ENCODE results near the gene TRMO.

TRMO gene

GRCh38 chr9:97900738-97901565 lies 21.3 kb downstream of the TRMO start:
- peak; percentile 54 for DNase-seq

- DNase-seq: no peak
Observed at GRCh38 chr9:97900103-97900737, 22.1 kb downstream of the TRMO start.

- peak; percentile 30 for DNase-seq
Observed at GRCh38 chr9:97895695-97896332, 26.5 kb downstream of the TRMO start.

GRCh38 chr9:97895211-97895610 lies 27.1 kb downstream of the TRMO start:
- no peak for DNase-seq

GRCh38 chr9:97892421-97892820 lies 29.9 kb downstream of the TRMO start:
- DNase-seq: no peak

- no peak for DNase-seq
Observed at GRCh38 chr9:97891736-97892135, 30.6 kb downstream of the TRMO start.

GRCh38 chr9:97889941-97890887 lies 32.1 kb downstream of the TRMO start:
- DNase-seq: peak; percentile 43

- DNase-seq: no peak
Observed at GRCh38 chr9:97880336-97880735, 42.0 kb downstream of the TRMO start.

GRCh38 chr9:97876061-97876460 lies 46.2 kb downstream of the TRMO start:
- DNase-seq: no peak

- DNase-seq: no peak
Observed at GRCh38 chr9:97875111-97875510, 47.2 kb downstream of the TRMO start.

GRCh38 chr9:97874624-97875023 lies 47.7 kb downstream of the TRMO start:
- DNase-seq: no peak

GRCh38 chr9:97873882-97874281 lies 48.4 kb downstream of the TRMO start:
- DNase-seq: peak; percentile 68

GRCh38 chr9:97873425-97873824 lies 48.9 kb downstream of the TRMO start:
- peak; percentile 44 for DNase-seq

- no peak for DNase-seq
Observed at GRCh38 chr9:97868859-97869258, 53.4 kb downstream of the TRMO start.

- DNase-seq: no peak
Observed at GRCh38 chr9:97866848-97867247, 55.5 kb downstream of the TRMO start.

GRCh38 chr9:97866300-97866699 lies 56.0 kb downstream of the TRMO start:
- DNase-seq: no peak

- DNase-seq: no peak
Observed at GRCh38 chr9:97864396-97864795, 57.9 kb downstream of the TRMO start.

- DNase-seq: no peak
Observed at GRCh38 chr9:97863314-97863713, 59.0 kb downstream of the TRMO start.

GRCh38 chr9:97861148-97861475 lies 61.2 kb downstream of the TRMO start:
- no peak for DNase-seq

- DNase-seq: no peak
Observed at GRCh38 chr9:97860451-97861147, 61.7 kb downstream of the TRMO start.

GRCh38 chr9:97859346-97859745 lies 63.0 kb downstream of the TRMO start:
- DNase-seq: no peak

GRCh38 chr9:97858826-97859225 lies 63.5 kb downstream of the TRMO start:
- DNase-seq: no peak

- DNase-seq: no peak
Observed at GRCh38 chr9:97858393-97858713, 63.9 kb downstream of the TRMO start.

Measured in DMS53 (cell line).